ENCODE results near the gene PES1.
"Not testable (repeated sequence)": the region's sequence is repeated elsewhere in the genome, so short reads cannot be mapped to it uniquely, and the experiment has no call there.

PES1 gene

DNA sequence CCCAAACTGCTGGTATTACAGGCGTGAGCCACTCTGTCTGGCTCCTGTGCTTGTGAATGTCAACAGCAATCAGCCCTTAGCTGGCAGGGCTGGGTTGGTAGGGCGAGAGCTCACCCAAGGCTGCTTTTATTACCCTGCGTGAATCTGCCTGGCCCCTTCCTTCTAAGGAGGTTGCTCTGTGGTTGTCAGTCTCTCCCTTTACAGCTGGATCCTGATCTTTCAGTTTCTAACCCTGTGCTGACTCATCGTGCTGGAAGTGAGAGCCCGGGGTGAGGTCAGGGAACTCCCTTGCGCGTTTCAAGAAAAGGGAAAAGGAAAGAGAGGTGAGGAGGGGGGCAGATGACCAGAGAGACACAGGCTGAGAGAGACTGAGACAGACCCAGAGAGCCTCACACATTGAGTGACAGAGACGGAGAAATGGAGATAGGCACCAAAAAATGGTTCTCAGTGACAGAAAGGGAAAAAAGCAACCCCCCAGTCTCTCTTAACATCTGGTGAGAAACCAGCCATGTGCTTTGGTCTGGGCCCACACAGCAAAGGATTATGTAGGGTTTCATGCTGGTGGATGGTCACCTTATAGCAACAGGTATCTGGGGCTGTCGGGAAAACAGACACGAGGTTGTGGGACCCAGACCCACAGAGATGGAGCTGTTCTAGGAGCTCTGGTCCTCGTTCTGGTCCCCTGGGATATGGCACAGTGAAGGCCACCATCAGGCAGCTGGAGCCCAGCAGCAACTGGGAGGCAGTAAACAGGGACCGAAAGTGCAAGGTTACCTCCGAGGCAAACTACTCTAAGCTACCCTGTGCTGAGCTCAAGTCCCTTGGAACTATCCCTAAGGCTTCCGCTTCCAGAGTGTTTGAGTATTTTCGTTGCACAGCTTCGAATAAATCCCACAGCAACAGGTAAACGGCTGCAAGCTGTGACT lies 17.8 kb upstream of the PES1 start:
- no peak for DNase-seq (ENCODE audit: low read depth in 2 of 2)

GRCh38 chr22:30607939-30608338 lies 16.2 kb upstream of the PES1 start:
- DNase-seq (ENCODE audit: low read depth in 2 of 2) = no peak

GRCh38 chr22:30607300-30607930 lies 15.7 kb upstream of the PES1 start:
- DNase-seq (ENCODE audit: low read depth in 2 of 2) = no peak

DNA sequence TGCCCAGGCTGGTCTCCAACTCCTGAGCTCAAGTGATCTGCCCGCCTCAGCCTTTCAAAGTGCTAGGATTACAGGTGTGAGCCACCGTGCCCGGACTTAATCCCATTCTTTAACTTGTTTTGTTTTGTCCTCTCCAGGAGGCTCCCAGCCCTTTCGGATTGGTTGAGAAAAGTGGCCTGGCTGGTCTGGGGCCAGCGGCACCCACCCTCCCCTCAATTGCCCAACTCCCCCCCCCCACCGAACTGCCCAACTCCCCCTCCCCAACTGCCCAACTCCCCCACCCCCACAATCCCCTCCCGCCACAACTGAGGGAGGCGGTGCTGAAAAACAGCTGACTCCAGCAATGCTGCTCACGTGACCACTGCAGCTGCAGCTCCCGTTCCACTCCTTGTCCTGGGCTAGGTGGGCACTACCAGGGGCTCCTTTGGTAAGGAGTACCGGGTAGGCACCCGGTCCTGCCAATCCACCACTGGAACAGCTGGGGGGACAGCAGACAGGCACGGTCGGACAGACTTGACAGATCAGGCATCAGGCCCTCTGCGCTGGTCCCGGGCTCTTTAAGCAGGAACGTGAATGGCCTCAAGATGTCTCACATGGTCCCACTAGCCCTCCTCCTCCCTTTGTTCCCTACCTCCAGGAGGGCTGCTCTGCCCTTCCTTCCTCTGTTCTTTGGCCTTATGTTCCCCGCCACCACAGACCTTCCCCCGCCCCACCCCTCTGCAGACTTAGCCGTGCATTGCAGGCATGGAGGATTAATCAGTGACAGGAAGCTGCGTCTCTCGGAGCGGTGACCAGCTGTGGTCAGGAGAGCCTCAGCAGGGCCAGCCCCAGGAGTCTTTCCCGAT lies 15.0 kb upstream of the PES1 start, which contains the start of gene TCN2:
Gene TCN2, plus strand, starts transcription at position 720 of the 845 bp plus-strand sequence. CDS start 158 bp downstream, outside the sequence.
- no peak for DNase-seq (ENCODE audit: low read depth in 2 of 2)

DNA sequence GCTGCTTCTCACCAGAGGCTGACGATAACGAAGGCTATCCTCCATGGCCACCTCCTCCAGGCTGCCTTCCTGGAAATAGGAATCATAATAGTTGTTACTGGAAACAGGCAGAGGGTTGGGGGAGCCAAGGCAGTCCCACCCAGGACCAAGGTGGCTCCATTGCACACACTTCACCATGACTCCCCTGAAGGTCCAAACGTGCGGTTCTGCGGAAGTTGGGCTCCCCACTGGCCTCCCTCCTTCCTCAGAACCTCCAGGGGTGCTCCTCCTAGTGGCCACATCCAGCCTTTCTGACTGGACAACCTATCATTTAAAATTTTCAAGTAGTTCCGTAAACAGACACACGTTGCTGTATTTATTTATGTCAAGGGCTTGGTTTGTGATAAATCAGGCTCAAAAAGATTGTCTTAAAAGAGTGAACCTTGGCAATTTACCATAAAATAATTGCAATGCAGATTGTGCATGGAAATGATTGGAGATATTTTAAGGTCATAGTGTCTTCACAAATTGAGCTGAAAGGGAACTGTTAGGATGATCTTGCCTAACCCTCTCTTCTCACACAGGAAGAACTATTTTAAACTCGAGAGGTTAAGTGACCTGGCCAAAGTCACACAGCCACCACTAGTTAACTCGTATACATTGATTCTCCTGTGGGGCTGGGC lies 13.9 kb upstream of the PES1 start:
- no peak for DNase-seq (ENCODE audit: low read depth in 2 of 2)

DNA sequence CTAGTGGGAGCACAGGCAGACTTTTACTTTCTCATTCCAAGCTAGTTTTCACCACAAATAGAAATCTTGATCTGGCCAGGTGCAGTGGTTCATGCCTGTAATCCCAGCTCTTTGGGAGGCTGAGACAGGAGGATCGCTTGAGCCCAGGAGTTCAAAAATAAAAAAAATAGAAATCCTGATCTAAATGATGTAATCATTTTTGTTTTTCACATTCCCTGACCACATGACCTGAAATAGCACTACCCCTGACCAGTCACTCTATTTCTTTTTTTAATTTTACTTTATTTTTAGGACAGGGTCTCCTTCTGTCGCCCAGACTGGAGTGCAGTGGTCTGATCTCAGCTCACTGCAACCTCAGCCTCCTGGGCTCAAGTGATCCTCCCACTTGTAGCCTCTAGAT lies 13.0 kb upstream of the PES1 start:
- DNase-seq (ENCODE audit: low read depth in 2 of 2) = no peak

GRCh38 chr22:30603801-30604200 lies 12.1 kb upstream of the PES1 start:
- DNase-seq (ENCODE audit: low read depth in 2 of 2) = no peak

GRCh38 chr22:30602049-30602448 lies 10.3 kb upstream of the PES1 start:
- DNase-seq (ENCODE audit: low read depth in 2 of 2) = no peak

DNA sequence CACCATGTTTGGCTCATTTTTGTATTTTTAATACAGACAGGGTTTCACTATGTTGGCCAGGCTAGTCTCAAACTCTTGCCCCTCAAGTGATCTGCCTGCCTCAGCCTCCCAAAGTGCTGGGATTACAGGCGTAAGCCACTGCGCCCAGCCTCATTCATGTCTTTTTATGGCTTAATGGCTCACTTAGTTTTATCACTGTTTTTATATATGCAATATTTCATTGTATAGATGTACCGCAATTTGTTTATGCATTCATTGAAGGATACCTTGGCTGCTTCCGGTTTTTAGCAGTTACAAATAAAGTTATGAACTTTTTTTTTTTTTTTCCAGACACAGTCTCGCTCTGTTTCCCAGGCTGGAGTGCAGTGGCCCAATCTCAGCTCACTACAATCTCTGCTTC lies 9.8 kb upstream of the PES1 start:
- no peak for DNase-seq (ENCODE audit: low read depth in 2 of 2)

DNA sequence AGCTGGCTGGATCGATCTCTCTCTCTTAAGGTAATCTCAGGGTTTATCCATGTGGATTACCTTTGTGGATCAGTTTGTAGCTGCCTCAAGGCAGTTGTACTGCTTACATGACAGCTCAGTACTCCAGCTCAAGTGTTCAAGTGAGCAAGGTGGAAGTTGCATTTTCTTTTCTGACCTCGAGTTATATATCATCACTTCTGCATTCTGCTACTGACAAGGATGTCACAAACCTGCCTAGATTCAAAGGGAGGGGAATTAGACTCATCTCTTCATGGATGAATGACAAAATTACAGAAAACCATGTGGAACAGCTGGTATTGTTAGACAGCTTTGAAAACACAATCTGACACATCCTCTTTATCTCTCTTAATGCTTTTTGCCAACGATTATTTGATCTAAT lies 9.2 kb upstream of the PES1 start:
- no peak for DNase-seq (ENCODE audit: low read depth in 2 of 2)

DNA sequence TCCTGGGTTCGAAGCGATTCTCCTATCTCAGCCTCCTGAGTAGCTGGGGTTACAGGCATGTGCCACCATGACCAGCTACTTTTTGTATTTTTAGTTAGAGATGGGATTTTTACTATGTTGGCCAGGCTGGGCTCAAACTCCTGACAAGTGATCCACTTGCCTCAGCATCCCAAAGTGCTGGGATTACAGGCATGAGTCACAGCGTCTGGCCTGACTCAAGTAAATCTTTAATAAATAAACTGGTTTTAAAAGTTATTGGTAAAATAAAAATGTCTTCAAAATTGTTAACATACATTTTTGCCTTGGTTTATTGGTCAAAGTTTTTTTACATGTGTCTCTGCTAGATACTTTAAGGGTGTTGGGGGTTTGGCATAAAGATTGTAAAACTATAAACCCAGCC lies 7.3 kb upstream of the PES1 start:
- DNase-seq (ENCODE audit: low read depth in 2 of 2) = no peak

GRCh38 chr22:30596886-30597285 lies 5.2 kb upstream of the PES1 start:
- no peak for DNase-seq (ENCODE audit: low read depth in 2 of 2)

GRCh38 chr22:30596199-30596598 lies 4.5 kb upstream of the PES1 start:
- no peak for DNase-seq (ENCODE audit: low read depth in 2 of 2)

- not testable (repeated sequence) for DNase-seq (ENCODE audit: low read depth in 2 of 2)
Observed at GRCh38 chr22:30592360-30592713, 627 bp upstream of the PES1 start.

- no peak for DNase-seq (ENCODE audit: low read depth in 2 of 2)
Observed at GRCh38 chr22:30591191-30591587, 521 bp downstream of the PES1 start.

DNA sequence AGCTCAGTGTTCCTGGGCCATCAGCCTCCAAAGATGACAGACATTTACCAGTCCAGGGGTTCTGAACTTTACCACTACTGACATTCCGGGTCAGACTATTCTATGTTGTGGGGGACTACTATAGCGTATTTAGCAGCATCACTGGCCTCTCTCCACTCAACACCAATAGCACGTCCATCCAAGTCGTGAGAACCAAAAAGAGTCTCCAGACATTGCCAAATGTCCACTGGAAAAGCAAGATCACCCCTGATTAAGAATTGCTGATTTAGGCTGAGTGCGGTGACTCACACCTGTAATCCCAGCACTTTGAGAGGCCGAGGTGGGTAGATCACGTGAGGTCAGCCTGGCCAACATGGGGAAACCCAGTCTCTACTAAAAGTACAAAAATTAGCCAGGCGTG lies 5.3 kb downstream of the PES1 start:
- DNase-seq (ENCODE audit: low read depth in 2 of 2) = no peak

GRCh38 chr22:30584441-30584840 lies 7.3 kb downstream of the PES1 start:
- DNase-seq (ENCODE audit: low read depth in 2 of 2) = no peak

DNA sequence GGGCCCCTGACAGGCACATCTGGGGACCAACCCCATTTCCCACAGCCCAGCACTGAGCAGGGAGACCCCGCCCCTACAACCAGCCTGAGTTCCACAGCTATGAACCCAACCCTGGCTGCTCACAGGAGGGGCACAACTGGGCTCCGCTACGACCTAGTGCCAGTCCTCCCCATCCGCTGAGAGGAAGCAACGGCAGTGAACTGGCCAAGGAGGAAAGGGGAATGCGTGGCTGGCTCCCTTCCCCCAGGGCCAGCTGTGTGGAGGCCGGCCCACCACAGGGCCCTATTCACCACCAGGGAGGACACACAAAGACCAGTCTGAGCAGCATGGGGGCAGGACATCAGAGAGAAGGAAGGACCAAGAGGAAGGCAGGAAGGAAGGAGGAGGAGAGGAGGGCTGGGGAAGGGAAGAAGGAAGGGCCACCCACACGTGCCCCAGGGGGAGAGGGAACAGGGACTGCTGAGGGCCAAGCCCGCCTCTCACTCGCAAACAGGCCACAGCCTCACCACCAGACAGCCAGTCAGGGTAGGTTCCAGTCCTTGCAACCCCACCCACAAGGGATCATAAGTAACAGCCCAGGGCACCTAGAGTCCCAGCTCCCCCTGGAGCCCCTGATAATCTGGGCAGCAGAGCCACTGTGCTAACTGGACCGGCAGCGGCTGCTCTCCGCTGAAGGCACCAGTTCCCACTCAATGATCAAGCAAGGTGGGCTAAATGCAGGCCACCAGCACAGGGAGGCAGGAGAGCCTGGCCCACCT lies 8.7 kb downstream of the PES1 start:
- no peak for DNase-seq (ENCODE audit: low read depth in 2 of 2)

DNA sequence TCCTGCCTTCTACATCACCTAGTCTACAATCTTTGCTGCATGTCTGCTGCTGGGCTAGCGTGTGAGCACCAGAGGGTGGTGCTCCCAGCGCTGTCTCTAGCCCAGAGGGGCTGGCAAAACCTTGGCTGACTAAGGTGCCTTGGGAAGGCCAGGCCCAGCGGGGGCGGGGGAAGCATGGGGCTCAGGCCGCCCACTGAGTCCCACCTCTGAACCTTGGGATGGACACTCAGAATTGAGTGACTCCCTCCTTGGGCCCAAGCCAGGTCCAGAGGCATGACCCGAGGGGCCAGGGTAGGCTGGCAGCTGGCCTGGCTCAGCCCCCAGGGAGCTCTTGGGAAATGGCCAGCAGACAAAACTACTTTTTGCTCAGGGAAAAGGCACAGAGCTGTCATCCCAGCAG lies 9.7 kb downstream of the PES1 start:
- no peak for DNase-seq (ENCODE audit: low read depth in 2 of 2)

- DNase-seq (ENCODE audit: low read depth in 2 of 2) = no peak
Observed at GRCh38 chr22:30580896-30581295, 10.8 kb downstream of the PES1 start.

- no peak for DNase-seq (ENCODE audit: low read depth in 2 of 2)
Observed at GRCh38 chr22:30578481-30578880, 13.2 kb downstream of the PES1 start.

Measured in stimulated activated CD8-positive, alpha-beta memory T cell treated with anti-CD3 and anti-CD28 coated beads, Interleukin-7, amount 100 ng/mL, for 4 hours (primary cell).